ENCODE measurements around the gene VPS52. TPM values are rescaled to one million over a fixed set of nuclear protein-coding genes. Genes with fewer than 3 reads are reported as not detected.

VPS52 gene
- total RNA-seq, 1 donor from 2014 or later, result 32.3 TPM

- Histone ChIP-seq H3K4me3 (ENCODE audit: low read depth, low read length) (peak overlapping the region; percentile 41), H3K36me3 (ENCODE audit: control insufficient read depth, insufficient read depth, low read length) (peaks cover 2% of the 10 kb centered on the region), H3K27me3 (ENCODE audit: control insufficient read depth, insufficient read depth, low read length) (peaks cover 8% of the 10 kb centered on the region)
- no peak for DNase-seq (ENCODE audit: low read depth)
- TF ChIP-seq CTCF (IDR thresholded peaks at IDR 0.05; ENCODE audit: insufficient read depth, low read length, poor library complexity, severe bottlenecking), result no peak
Observed at GRCh38 chr6:33213166-33213988, 58.3 kb downstream of the VPS52 start.

GRCh38 chr6:33212857-33213165 lies 58.9 kb downstream of the VPS52 start:
- TF ChIP-seq CTCF (IDR thresholded peaks at IDR 0.05; ENCODE audit: insufficient read depth, low read length, poor library complexity, severe bottlenecking), result no peak
- H3K27me3 ChIP-seq (ENCODE audit: control insufficient read depth, insufficient read depth, low read length), result peaks cover 8% of the 10 kb centered on the region
- H3K36me3 ChIP-seq (ENCODE audit: control insufficient read depth, insufficient read depth, low read length), result peaks cover 2% of the 10 kb centered on the region
- DNase-seq (ENCODE audit: low read depth), result no peak
- peak overlapping the region; percentile 41 for H3K4me3 ChIP-seq (ENCODE audit: low read depth, low read length)

GRCh38 chr6:33211666-33212422 lies 59.8 kb downstream of the VPS52 start:
- Histone ChIP-seq H3K4me3 (ENCODE audit: low read depth, low read length) (no peak overlapping the region), H3K27me3 (ENCODE audit: control insufficient read depth, insufficient read depth, low read length) (peaks cover 8% of the 10 kb centered on the region), H3K36me3 (ENCODE audit: control insufficient read depth, insufficient read depth, low read length) (peaks cover 2% of the 10 kb centered on the region)
- no peak for DNase-seq (ENCODE audit: low read depth)
- TF ChIP-seq CTCF (IDR thresholded peaks at IDR 0.05; ENCODE audit: insufficient read depth, low read length, poor library complexity, severe bottlenecking), result no peak

- no peak for TF ChIP-seq CTCF (IDR thresholded peaks at IDR 0.05; ENCODE audit: insufficient read depth, low read length, poor library complexity, severe bottlenecking)
- H3K27me3 ChIP-seq (ENCODE audit: control insufficient read depth, insufficient read depth, low read length), result peaks cover 8% of the 10 kb centered on the region
- DNase-seq (ENCODE audit: low read depth), result no peak
- no peak overlapping the region for H3K4me3 ChIP-seq (ENCODE audit: low read depth, low read length)
- H3K36me3 ChIP-seq (ENCODE audit: control insufficient read depth, insufficient read depth, low read length), result peaks cover 2% of the 10 kb centered on the region
Observed at GRCh38 chr6:33211136-33211535, 60.5 kb downstream of the VPS52 start.

- no peak for TF ChIP-seq CTCF (IDR thresholded peaks at IDR 0.05; ENCODE audit: insufficient read depth, low read length, poor library complexity, severe bottlenecking)
- H3K4me3 ChIP-seq (ENCODE audit: low read depth, low read length), result no peak overlapping the region
- H3K27me3 ChIP-seq (ENCODE audit: control insufficient read depth, insufficient read depth, low read length), result peaks cover 6% of the 10 kb centered on the region
- DNase-seq (ENCODE audit: low read depth), result no peak
- H3K36me3 ChIP-seq (ENCODE audit: control insufficient read depth, insufficient read depth, low read length), result peaks cover 2% of the 10 kb centered on the region
Observed at GRCh38 chr6:33209856-33210255, 61.8 kb downstream of the VPS52 start.

Measured in kidney epithelial cell (primary cell).